Fibroblast of lung (primary cell): ENCODE measurements around the gene SPATA2.
"Not testable (repeated sequence)": the region's sequence is repeated elsewhere in the genome, so short reads cannot be mapped to it uniquely, and the experiment has no call there.

Source experiments
- EZH2 ChIP-seq: IDR thresholded peaks from 2 replicates; pipeline ENCODE4 v1.5.1; 2012; ENCODE audit warnings: low read length, control low read depth, mild to moderate bottlenecking; ENCODE audit errors: missing control alignments
- TF ChIP-seq, protein P1 (sequence below), 2 donors: IDR thresholded peaks in 1 of 2; conservative IDR thresholded peaks in 1 of 2; 1 replicate in 1 of 2; 2 replicates in 1 of 2; pipeline ENCODE4 v1.5.1; 2011 to 2012; ENCODE audit warnings: low read length in 2 of 2, control low read depth in 1 of 2, inconsistent platforms in 1 of 2, low read depth in 1 of 2, mild to moderate bottlenecking in 1 of 2

DNA sequence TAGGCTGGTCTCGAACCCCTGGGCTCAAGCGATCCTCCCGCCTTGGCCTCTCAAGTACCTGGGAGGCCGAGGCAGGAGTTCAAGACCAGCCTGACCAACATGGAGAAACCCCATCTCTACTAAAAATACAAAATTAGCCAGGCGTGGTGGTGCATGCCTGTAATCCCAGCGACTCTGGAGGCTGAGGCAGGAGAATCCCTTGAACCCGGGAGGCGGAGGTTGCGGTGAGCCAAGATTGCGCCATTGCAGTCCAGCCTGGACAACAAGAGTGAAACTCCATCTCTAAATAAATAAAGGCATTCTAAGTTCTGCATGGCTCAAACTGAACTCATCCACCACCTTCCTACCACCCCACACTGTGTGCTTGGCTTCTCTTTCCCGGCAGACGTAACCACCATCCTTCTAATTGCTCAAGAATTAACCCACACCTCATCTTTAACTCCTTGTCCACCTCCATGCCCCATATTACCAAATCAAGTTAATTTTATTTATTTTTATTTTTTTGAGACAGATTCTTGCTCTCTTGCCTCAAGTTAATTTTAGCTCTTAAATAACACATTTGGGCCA, 40.6 kb upstream of the SPATA2 start:
- TF ChIP-seq, protein P1, sequence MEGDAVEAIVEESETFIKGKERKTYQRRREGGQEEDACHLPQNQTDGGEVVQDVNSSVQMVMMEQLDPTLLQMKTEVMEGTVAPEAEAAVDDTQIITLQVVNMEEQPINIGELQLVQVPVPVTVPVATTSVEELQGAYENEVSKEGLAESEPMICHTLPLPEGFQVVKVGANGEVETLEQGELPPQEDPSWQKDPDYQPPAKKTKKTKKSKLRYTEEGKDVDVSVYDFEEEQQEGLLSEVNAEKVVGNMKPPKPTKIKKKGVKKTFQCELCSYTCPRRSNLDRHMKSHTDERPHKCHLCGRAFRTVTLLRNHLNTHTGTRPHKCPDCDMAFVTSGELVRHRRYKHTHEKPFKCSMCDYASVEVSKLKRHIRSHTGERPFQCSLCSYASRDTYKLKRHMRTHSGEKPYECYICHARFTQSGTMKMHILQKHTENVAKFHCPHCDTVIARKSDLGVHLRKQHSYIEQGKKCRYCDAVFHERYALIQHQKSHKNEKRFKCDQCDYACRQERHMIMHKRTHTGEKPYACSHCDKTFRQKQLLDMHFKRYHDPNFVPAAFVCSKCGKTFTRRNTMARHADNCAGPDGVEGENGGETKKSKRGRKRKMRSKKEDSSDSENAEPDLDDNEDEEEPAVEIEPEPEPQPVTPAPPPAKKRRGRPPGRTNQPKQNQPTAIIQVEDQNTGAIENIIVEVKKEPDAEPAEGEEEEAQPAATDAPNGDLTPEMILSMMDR (conservative IDR thresholded peaks at IDR 0.05 in 1 of 2, IDR thresholded peaks at IDR 0.05 in 1 of 2; ENCODE audit: low read depth in 1 of 2, low read length in 2 of 2), result not testable (repeated sequence)
- TF ChIP-seq EZH2, result not testable (repeated sequence)
